Measurements from ENCODE around the gene CALB2. TPM values are rescaled to one million over a fixed set of nuclear protein-coding genes. Genes with fewer than 3 reads are reported as not detected.

CALB2 gene
- total RNA-seq, 1 experiment from 2014 or later, result not detected

DNA sequence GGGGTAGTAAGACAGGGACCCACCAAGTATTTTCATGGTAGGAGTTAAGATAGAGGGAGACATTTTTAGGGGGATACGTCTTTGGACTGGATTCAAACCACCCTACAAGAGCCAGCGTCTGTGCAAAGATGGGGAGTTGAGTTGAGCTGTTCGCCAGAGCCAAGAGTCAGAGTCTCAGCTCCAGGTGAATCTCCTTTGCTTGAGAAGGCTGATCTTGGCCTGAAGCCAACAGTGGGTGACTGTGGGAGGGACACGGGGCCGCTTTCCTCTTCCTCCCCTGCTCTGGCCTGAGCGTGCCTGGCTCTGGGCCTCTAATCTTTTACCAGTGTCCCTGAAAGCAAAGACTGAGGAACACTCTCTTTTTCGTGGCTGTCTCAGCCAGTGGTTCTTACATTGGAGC is 78.0 kb downstream of the CALB2 start:
- peaks cover 12% of the 10 kb centered on the region for H3K27me3 ChIP-seq (replicated peaks; ENCODE audit: insufficient read depth, low read depth, low read length, poor library complexity)
- intact Hi-C loops (cut with micrococcal nuclease; ENCODE audit: unreplicated experiment), result no loop called here
- no peak for DNase-seq (ENCODE audit: low spot score)
- no peak overlapping the region for H3K27ac ChIP-seq (ENCODE audit: low read depth, low read length, poor library complexity, severe bottlenecking)
- POLR2A ChIA-PET (ENCODE audit: low non-redundant PET), result no interaction called here
- no peaks in the 10 kb centered on the region for H3K9me3 ChIP-seq (ENCODE audit: low read depth, low read length, poor library complexity, severe bottlenecking)
- no peaks in the 10 kb centered on the region for H3K36me3 ChIP-seq (ENCODE audit: insufficient read depth, low read length, poor library complexity, severe bottlenecking)
- no peak overlapping the region for H3K4me3 ChIP-seq (ENCODE audit: low read depth, low read length, poor library complexity, severe bottlenecking)
- TF ChIP-seq, protein P1, sequence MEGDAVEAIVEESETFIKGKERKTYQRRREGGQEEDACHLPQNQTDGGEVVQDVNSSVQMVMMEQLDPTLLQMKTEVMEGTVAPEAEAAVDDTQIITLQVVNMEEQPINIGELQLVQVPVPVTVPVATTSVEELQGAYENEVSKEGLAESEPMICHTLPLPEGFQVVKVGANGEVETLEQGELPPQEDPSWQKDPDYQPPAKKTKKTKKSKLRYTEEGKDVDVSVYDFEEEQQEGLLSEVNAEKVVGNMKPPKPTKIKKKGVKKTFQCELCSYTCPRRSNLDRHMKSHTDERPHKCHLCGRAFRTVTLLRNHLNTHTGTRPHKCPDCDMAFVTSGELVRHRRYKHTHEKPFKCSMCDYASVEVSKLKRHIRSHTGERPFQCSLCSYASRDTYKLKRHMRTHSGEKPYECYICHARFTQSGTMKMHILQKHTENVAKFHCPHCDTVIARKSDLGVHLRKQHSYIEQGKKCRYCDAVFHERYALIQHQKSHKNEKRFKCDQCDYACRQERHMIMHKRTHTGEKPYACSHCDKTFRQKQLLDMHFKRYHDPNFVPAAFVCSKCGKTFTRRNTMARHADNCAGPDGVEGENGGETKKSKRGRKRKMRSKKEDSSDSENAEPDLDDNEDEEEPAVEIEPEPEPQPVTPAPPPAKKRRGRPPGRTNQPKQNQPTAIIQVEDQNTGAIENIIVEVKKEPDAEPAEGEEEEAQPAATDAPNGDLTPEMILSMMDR (conservative IDR thresholded peaks at IDR 0.05; ENCODE audit: low read depth, low read length), result no peak
- no peak for TF ChIP-seq EZH2 (IDR thresholded peaks at IDR 0.05; ENCODE audit: borderline replicate concordance, low read depth, low read length, poor library complexity, severe bottlenecking)
- H3K4me1 ChIP-seq (ENCODE audit: insufficient read depth, low read length, poor library complexity, severe bottlenecking), result no peaks in the 10 kb centered on the region
- no TSS peak for BruUV-seq (replicated peaks)
- CTCF ChIA-PET, result no interaction called here

DNA sequence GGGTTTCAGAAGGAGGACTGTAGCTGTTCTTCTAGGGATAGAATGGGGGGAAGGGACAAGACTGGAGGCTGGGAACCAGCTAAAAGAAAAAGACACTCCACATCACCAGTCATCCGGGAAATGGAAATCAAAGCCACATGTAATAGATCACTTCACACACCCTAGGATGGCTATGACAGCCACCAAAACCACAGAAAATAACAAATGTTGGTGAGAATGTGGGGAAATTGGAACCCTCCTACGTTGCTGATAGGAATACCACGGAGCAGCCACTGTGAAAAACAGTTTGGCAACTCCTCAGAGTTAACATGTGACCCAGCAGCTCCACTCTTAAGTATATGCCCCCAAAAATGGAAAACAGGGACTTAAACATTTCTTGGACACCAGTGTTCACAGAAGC is 81.0 kb downstream of the CALB2 start:
- ChIA-PET CTCF (interaction anchor here (1.3 kb wide), 1 partner anchor 60 kb away, joined by 3 read pairs; no protein-coding TSS in a partner anchor), POLR2A (ENCODE audit: low non-redundant PET) (no interaction called here)
- BruUV-seq (replicated peaks), result no TSS peak
- Histone ChIP-seq H3K9me3 (ENCODE audit: low read depth, low read length, poor library complexity, severe bottlenecking) (no peaks in the 10 kb centered on the region), H3K36me3 (ENCODE audit: insufficient read depth, low read length, poor library complexity, severe bottlenecking) (no peaks in the 10 kb centered on the region), H3K4me3 (ENCODE audit: low read depth, low read length, poor library complexity, severe bottlenecking) (no peak overlapping the region), H3K27me3 (replicated peaks; ENCODE audit: insufficient read depth, low read depth, low read length, poor library complexity) (peaks cover 12% of the 10 kb centered on the region), H3K4me1 (ENCODE audit: insufficient read depth, low read length, poor library complexity, severe bottlenecking) (no peaks in the 10 kb centered on the region), H3K27ac (ENCODE audit: low read depth, low read length, poor library complexity, severe bottlenecking) (no peak overlapping the region)
- TF ChIP-seq, protein P1 (conservative IDR thresholded peaks at IDR 0.05; ENCODE audit: low read depth, low read length), result no peak
- TF ChIP-seq EZH2 (IDR thresholded peaks at IDR 0.05; ENCODE audit: borderline replicate concordance, low read depth, low read length, poor library complexity, severe bottlenecking), result no peak
- intact Hi-C loops (cut with micrococcal nuclease; ENCODE audit: unreplicated experiment), result no loop called here
- DNase-seq (ENCODE audit: low spot score), result no peak

Other genes starting within 250 kb of the CALB2 start
- gene HYDIN, start 128.0 kb upstream of the CALB2 start, total RNA-seq (2021), result 0.22 TPM in 1 of 2 replicates, not detected in the other
- gene CMTR2, start 69.3 kb upstream of the CALB2 start, total RNA-seq (2021), result 12.2 and 16.1 TPM in 2 replicates
- gene TLE7, start 83.3 kb downstream of the CALB2 start, total RNA-seq (2021), result not detected in 2 replicates
- gene ZNF23, start 103.5 kb downstream of the CALB2 start, total RNA-seq (2021), result 10.2 and 10.9 TPM in 2 replicates
- gene ZNF19, start 130.6 kb downstream of the CALB2 start, total RNA-seq (2021), result 2.6 and 3.1 TPM in 2 replicates
- gene CHST4, start 167.7 kb downstream of the CALB2 start, total RNA-seq (2021), result not detected in 2 replicates
- not detected in 2 replicates for gene TAT, start 218.4 kb downstream of the CALB2 start, total RNA-seq (2021)

All from A673 (cell line).